ENCODE data around the gene ADCK1.
"Not testable (repeated sequence)": the region's sequence is repeated elsewhere in the genome, so short reads cannot be mapped to it uniquely, and the experiment has no call there.

DNA sequence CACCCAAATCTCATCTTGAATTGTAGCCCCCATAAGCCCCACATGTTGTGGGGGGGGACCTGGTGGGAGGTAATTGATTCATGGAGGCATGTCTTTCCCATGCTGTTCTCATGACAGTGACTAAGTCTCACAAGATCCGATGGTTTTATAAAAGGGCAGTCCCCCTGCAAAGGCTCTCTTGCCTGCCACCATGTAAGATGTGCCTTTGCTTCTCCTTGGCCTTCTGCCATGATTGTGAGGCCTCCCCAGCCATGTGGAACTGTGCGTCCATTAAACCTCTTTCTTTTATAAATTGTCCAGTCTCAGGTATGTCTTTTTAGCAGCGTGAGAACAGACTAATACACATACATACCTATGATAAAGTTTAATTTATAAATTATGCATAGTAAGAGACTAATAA lies 89.0 kb downstream of the ADCK1 start:
- TF ChIP-seq CTCF (IDR thresholded peaks at IDR 0.05; ENCODE audit: low read depth, low read length); EZH2phosphoT487 (IDR thresholded peaks at IDR 0.05; ENCODE audit: low read depth): not testable (repeated sequence)

All from OCI-LY3 (cell line).